NCI-H82 (cell line): ENCODE results near the gene S100PBP.
A peak's percentile ranks its signal among the peaks of the same experiment; 100 is the strongest.

Experiments used
- DNase-seq: peaks from one replicate; lab custom pipeline; 2025; lab: John Stamatoyannopoulos, UW

Gene S100PBP

DNA sequence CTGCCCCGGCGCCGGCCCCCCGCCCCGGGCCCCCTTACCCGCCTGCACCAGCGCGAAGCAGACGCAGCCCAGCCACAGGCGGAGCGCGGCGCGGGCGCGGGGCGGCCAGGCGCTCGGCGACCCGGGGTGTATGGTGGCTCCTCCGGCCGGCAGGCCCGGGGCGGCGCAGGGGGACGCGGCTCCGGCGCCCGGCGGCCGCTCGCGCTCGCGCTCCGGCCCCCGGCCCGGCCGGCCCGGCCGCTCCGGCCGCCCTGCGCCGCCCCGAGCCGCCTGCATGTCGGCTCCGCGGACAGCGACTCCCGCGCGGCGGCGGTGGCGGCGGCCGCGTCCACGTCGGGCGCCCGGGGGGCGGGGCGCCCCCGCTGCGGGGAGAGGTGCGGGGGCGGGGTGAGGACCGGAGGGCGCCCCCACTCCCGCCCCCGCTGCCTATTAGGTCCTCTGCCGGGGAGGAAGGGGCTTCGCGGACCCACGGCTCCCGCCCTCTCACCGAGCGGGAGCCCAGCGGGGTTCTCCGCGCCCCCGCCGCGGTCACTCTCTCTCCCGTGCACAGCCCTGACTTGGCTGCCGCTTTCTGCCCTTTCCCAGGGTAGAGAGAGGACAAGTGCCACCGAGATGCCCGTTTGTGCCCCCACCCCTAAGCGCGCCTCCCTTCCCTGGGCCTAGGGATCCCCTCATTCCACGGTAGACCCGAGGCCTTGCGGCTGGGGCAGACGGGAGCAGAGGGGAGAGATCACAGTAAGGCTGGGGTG lies 53.3 kb downstream of the S100PBP start, which contains the start of gene FNDC5:
FNDC5 (minus strand) TSS at position 298 of the 749 bp plus-strand sequence.
- DNase-seq = peak; percentile 59

DNA sequence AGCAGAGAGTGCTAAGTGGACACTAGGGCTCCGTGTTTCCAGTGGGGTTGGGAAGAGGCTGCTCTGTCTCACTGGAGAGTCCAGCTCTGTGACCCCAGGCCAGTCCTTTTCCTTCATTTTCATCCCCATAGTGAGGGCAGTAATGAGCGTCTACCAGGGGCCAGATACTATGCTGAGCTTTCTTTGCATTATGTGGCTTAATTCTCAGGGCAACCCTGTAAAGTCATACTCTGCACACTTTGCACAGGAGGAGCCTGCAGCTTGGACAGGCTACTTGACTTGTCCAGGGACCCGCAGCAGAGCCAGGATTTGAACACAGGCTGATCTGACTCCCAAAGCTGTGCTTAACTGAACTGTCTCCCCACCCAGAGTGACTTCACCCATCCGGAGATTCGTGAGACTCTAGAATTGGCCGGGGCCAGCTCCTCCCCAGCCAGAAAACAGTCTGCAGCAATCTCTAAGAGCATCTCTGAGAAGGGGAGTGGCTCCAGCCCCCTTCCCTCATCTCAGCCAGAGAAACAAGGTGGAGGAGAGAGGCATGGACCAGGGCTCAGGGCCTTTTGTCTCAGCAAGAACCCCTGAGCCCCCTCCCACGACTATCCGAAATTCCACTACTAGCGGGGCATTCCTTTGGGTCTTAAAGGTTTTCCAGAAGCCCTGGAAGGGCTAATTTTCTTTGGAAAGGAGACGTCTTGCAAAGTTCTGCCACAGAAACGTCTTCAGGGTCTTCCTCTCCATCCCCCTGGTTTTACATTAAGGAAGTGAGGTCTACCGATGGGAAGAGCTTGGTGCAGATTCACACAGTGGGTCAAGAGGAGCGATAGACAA lies 54.1 kb downstream of the S100PBP start:
- DNase-seq = peak; percentile 74

DNA sequence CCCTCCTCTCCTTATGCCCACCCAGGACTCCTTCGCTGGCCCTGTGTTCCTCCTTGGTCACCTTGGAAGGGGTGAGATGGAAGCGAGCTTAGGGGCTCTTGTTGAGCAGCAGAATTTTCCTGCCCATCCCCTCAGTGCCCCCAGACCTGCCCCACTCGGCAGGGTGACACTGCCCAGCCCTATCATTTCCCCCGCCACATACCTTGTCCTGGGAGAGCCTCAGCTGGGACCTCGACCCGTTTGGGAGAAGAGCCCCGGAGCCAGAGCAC lies 54.7 kb downstream of the S100PBP start:
- DNase-seq = no peak

DNA sequence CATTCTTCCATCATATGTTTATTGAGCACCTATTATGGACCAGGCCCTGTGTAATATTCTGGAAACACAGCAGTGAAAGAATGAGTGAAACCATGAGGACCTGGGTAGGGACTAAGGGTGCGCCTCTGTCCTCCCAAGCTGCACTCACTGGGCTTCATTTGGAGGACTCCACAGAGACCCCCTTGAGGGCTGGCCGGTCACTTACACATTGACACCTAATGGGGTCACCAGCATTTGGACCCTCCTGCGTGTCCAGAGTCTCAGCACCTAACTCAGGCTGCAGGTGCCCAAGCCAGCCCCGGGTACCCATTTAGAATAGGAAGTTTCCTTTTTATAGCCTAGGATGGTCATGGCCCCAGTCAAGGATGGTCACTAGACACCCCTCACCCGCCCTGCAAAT lies 56.0 kb downstream of the S100PBP start:
- DNase-seq = no peak

DNA sequence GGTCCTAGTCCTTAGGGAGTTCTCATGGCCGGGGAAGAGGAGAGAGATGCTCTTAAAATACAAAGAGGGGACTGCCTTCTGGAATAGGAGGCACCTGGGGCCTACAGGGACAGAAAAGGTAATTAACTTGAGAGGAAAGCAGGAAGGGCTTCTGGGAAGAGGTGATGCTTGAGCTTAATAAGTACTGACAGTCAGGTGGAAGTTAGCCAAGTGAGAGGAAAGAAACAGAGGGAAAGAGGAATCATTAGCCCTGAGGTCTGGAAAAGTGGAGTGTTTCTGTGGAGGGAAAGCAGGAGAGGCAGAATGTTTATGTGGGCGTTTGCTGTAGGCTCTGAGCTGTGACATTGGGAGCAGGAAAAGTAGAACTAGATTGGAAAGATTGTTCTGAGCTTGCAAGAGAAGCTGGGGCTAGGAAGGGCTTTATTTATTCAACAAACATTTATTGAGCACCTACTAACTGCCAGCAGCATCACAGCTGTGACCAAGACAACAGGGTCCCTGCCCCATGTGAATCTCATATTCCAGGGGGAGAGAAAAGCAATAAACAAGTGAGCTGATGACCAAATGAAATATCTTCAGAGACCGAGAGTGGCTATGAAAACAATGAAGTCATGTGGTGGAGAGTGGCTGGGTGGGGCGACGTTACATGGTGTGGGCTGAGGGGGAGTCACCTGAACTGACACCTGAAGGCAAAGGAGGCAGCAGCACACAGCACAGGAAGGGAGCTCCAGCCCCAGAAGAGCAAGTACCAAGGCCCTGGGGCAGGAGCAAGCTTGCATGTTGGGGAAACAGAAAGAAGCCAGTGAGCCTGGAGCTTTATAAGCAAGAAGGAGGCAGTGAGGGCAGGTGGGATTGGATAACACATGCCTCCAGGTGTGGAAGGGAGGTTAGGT lies 57.7 kb downstream of the S100PBP start:
- peak; percentile 48 for DNase-seq

DNA sequence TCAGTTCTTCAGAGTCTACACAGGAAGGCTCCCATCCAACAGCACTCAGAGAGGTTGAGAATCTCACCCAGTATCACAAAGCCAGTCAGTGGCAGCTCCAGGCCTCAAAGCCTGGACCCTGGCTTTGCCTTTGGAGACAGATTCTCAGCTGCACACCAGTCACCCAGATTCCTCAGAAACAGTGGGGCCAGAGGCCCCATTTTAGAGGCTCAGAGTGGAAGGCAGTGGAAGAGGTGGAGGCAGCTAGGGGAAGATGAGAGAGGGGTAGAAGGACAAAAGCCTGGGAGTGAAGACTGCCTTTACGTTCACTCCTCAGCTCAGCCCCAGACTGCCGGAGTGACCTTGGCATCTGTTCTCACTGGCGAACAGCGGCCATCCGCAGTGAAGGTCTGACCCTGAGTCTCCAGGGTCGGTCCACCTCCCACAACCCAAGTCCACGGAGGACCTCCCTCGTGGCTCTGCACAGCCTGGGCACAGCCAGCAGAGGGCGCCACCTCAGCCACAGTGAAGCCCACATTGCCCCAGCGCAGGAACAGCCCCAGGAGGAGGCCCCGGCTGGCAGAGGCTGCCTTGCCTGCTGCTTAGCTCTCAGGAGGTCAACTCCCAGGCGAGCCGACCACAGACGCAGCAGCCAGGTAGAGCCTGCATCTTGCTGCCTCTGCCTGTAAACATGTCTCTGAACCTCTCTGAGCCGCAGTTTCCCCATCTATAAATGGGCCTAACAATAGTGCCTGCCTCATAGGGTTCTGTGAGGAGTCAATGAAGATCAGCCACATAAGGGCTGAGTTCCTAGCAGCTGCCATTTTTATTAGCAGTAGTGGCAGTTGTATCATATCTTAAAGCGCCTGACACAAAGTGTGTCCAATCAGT lies 59.1 kb downstream of the S100PBP start:
- peak; percentile 82 for DNase-seq

DNA sequence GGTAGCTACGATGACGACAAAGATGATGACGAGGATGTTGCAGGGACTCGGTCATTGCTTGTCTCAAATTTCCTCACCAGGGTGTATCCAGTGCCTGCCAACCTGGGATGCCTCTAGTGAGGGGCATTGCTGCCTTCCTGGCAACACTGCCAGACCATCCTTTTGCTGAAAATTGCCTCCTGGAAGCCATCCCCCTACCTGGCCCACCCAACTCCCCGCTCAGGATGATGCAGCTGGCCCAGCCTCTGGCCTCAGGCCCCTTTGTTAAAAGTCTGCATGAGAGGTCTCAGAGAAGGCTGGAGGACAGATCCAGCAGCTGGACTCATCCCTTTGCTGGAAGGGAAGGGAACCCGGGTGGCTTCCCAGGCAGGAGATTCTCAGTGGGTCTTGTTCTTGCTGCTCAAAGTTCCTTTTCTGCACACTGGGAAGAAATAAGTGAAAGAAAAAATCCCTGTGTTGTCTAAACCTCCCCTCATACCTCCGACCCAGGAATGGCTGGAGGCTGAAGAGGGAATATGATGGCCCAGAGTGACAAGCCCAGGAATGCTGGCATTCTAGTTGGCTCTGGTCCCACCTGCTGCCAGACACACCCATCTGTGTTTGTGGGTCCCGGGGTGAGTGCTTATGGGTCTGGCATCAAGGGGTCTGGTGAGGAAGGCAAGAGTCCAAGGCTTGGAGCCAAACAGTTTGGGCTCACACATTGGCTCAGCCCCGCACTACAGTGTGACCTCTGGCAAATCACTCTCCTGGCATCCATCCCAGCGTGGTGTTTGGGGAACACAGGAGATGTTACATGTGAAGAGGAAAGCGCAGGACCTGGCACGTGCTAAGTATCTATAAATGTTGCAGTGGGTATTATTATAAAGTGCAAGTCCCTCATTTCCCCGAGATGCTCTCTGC lies 60.0 kb downstream of the S100PBP start:
- DNase-seq = no peak

DNA sequence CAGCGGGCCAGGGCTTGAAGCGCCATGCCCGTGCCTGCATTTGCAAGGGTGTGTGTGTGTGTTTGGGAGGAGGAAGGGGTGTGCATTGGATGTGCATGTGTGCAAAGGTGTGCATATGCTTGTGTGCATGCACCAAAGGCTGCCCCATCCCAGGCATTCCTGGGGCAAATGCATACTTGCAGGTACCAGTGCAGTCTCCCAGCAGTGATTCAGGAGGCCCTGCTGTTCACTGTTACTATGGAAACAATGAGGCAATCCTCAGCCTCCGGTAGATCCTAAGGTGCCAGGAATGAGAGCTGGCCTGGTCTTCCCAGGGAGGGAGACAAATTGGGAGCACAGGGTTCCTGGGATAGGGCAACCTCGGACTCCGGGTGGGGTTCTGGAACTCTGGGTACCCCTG lies 60.7 kb downstream of the S100PBP start:
- peak; percentile 67 for DNase-seq

DNA sequence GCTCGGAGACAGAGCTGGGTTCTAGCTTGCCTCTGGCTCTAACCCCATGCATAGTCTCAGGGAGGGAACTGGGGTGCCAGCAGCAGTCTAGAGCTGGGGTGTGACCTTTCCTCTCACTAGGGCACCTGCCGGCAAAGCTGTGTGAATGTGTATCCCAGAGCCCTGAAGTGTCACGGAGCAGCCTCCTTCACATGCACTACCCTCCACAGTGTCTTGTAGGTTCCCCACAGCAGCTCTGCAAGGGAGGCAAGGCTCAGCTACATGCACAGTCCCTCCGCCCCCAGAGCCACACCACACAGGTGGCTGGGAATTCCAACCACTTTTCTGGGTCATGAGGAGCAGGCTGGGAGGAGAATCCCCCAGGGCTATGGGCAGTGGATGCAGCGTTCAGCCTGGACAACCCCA lies 61.2 kb downstream of the S100PBP start:
- peak; percentile 53 for DNase-seq

DNA sequence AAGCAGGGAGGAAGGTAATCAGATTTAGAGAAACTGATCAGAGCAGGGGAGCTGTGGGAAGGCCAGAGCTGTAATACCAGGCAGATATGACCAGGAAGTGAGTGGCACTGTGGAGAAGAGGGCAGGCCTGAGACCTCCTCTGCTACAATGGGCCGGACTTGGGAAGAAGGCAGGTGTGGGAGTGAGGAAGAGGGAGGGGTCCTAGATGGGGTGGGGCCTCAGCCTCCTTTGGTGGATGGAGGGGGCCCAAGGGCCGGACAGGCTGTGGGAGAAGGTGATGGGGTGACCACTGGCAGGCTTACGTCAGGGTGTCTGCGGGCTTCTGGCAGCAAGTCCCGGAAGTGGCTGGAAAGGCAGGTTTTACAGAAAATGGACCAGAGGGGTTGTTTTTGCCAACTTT lies 63.8 kb downstream of the S100PBP start:
- peak; percentile 86 for DNase-seq

DNA sequence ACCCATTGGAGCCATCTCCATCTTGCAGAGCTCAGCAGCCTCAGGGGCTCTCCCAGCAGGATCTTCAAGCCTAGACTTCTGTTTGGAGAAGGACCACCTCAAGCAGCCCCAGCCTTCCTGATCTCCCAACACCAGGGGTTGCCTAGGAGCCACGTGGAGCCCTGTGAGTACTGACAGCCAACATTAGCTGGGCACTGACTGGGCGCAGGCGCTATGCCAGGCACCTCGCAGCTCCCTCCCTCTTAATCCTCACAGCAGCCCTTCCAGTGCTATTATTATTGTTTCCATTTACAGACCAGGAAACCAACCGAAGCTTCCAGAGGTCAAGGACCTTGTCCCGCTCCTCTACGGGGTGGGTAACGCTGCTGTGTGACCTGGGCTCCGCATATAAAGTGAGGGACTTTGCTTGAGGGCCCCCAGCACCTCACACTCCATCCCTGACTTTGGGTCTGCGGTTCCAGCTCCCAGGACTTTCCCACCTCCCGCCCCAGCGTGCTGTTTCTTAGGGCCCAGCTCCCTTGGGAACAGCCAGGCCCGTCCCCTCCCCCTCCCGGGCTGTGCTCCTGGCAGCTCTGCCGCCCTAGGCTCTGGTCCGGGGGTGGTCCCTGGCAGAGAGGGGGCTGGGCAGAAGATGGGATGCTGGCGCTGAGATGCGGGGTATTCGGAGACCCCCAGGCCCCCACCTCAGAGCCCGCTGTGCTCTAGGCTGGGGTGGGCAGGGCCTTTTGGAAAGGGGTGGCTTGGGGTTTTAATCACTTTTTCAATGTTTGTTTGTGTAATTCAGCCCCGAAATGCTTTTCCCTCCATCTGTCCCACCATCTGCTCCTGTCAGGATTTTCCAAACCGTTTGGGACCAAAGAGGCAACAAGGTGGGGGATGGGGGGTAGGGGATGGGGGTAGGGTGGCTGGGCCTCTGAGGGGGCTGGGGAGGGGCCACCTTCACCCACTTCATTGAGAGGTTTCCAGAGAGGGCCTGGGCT lies 64.7 kb downstream of the S100PBP start:
- peak; percentile 100 for DNase-seq

DNA sequence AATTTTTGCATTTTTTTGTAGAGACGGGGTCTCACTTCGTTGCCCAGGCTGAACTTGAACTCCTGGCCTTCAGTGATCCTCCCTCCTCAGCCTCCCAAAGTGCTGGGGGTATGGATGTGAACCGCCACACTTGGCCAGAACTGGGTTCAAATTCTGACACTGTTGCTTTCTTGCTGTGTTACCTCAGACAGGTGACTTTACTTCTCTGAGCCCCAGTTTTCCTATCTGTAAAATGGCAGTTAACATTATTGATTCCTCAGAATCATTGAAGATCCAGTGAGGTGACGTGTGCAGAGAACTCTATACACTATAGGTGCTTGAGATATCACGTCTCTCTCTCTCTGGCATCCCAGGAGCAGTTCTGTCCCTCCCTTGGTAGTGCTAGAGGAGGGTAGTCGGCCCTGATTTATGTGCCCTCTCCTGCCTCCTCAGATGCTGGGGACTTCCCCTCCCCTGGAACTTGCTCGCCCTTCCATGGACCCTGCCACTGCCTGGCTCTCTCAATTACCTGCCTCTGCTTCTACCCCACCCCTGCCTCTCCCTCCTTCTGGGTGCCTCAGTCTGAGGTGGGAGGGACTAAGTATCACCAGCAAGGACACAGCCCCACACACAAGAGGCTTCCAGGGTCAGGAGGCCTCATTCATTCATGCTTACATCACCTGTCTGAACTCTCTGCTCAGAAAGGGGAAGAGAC lies 66.0 kb downstream of the S100PBP start:
- DNase-seq = peak; percentile 88

DNA sequence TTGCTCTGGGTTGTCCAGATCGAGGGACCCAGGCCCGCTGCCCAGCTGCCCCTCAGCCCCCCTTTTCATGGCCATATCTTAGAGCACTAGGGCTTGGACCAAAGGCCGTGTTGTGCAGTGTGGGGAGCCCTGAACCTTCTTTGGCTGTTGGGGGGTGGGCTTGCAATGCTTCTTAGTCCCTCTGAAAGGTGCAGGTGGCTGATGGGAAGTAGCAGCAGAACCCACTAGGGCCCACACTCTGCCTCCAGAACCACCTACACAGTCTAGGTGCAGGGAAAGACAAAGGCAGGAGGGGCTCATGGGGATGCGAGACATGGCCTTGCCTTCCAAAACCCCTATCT lies 66.5 kb downstream of the S100PBP start:
- DNase-seq = no peak

DNA sequence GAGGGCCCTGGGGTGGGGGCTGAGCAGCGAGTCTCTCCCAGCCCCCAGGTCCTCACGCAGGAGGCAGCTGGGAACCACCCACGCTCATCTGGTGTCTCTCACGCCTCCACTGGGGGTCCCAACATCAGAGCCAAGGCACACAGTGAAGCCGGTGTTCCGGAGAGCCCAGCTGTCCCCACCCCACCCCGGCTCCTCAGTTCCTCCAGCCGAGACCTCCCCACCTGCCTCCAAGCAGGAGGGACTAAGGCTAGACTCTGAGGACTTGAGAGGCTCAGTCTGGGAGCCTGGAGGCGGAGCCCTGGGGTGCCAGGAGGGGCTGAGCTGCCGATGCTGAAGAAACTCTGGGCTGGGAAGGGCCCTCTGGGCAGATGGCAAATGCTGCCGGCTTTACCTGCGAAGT lies 67.3 kb downstream of the S100PBP start:
- peak; percentile 98 for DNase-seq

DNA sequence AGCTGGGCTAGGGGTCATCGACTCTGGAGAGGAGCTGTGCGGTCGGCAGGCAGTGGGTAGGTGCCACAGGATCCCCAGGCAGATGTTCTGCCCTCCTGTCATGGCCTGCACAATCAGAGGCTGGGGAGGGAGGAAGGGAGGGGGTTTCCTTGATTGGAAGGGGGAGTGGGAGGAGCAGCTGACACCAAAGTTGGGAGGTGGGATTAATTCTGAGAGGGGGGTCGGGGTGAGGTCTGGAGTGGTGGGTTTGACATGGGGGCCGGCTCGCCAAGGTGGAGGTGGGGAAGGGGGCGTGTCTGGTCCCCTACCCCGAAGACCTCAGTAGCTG lies 68.2 kb downstream of the S100PBP start:
- peak; percentile 96 for DNase-seq

DNA sequence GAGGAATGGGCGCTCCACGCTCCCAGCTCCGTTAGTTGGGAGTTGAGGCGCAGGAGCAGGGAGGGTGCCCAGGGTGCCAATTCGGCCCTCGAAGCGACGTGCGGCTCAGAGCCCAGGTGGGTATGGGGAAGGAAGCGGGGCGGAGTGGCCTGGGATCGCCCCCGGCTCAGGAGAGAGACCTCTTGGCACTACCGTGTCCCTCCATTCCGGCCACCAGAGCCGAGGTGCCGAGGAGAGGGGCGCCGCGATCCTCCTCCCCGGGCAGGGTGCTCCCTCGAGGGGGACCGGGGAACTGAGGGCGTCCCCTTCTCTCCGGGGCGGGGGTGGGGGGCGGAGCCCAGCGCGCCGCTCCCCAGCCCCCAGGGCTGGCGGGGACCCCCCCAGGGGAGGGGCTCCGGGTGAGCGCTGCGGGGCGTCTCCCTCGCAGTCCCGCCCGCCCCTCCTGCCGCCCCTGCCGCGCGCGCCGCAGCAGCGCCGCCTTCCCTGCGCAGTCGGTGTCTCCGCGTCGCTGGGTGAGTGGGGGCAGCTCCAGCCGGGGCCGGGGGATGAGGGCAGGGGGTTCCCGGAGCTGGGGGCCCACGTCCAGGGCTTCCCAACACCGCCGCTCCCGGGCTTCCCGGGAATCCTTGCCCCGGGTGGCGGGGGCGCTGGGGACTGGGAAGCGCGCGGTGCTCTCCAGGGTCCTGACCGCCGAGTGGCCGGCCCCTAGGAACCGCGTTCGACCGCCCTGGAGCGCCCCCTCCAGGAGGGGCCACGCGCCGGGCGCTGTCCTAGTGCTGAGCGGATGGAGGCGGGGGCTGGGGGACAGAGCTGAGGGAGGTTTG lies 68.8 kb downstream of the S100PBP start, which contains the start of gene HPCA:
HPCA (plus strand) TSS at position 488 of the 824 bp plus-strand sequence. CDS start 2,408 bp downstream, outside the sequence.
- peak; percentile 90 for DNase-seq

DNA sequence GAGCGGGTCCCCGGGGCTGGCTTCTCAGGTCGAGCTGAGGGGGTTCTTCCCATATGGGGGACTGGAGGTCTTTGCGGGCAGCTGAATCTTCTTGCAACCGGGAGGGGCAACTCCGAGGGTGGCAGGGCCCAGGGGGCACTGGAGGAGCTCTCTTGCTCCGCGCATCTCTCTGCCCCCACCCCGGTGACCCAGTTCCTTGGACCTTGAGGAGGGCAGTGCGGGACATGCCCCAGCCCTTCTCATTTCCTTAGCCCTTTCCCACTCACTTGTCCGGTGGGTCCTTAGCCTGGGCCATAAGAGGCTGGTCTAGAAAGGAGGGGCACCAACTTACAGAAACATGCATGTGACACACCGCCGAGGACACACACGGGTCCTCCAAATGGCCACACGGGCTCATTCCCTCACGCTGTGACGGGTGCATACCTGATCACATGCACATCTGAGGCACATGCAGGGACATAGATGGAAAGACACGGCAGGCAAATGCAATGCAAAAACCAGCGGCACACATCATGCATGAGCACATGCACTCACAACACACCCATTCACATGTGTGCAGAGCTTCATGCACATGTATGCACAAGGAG lies 69.5 kb downstream of the S100PBP start:
- DNase-seq = peak; percentile 54
